SKM-1 (cell line): ENCODE results near the gene ANGPTL8.

Experiments used
- DNase-seq: peaks from one replicate; lab custom pipeline; 2025; ENCODE audit not compliant: unreplicated experiment; lab: John Stamatoyannopoulos, UW

Gene ANGPTL8

GRCh38 chr19:11203194-11204075 is 36.0 kb upstream of the ANGPTL8 start:
- no peak for DNase-seq

- DNase-seq: no peak
Measured at GRCh38 chr19:11204076-11204602, 35.3 kb upstream of the ANGPTL8 start.

GRCh38 chr19:11204943-11205349 is 34.5 kb upstream of the ANGPTL8 start:
- DNase-seq: no peak

GRCh38 chr19:11205939-11206570 is 33.4 kb upstream of the ANGPTL8 start:
- no peak for DNase-seq

GRCh38 chr19:11208561-11209471 is 30.6 kb upstream of the ANGPTL8 start:
- DNase-seq: no peak

- DNase-seq: no peak
Measured at GRCh38 chr19:11209839-11210655, 29.4 kb upstream of the ANGPTL8 start.

- no peak for DNase-seq
Measured at GRCh38 chr19:11210656-11210928, 28.8 kb upstream of the ANGPTL8 start.

- no peak for DNase-seq
Measured at GRCh38 chr19:11214387-11214786, 25.0 kb upstream of the ANGPTL8 start.

- no peak for DNase-seq
Measured at GRCh38 chr19:11221082-11221598, 18.3 kb upstream of the ANGPTL8 start.

GRCh38 chr19:11223200-11223599 is 16.2 kb upstream of the ANGPTL8 start:
- no peak for DNase-seq

- no peak for DNase-seq
Measured at GRCh38 chr19:11224429-11224828, 15.0 kb upstream of the ANGPTL8 start.

- no peak for DNase-seq
Measured at GRCh38 chr19:11225172-11225571, 14.2 kb upstream of the ANGPTL8 start.

GRCh38 chr19:11225815-11226214 is 13.6 kb upstream of the ANGPTL8 start:
- DNase-seq: no peak

- no peak for DNase-seq
Measured at GRCh38 chr19:11226716-11227166, 12.7 kb upstream of the ANGPTL8 start.

GRCh38 chr19:11227195-11227886 is 12.1 kb upstream of the ANGPTL8 start:
- DNase-seq: no peak

- no peak for DNase-seq
Measured at GRCh38 chr19:11230621-11231386, 8.6 kb upstream of the ANGPTL8 start.

GRCh38 chr19:11232555-11232954 is 6.9 kb upstream of the ANGPTL8 start:
- DNase-seq: no peak

- no peak for DNase-seq
Measured at GRCh38 chr19:11233073-11233472, 6.3 kb upstream of the ANGPTL8 start.
